RKO (cell line): ENCODE data around the gene DCAF8L2.
"Not testable (repeated sequence)": the region's sequence is repeated elsewhere in the genome, so short reads cannot be mapped to it uniquely, and the experiment has no call there.

ENCODE experiments used
- DNase-seq: peaks from one replicate; pipeline ENCODE4 v3.0.0-alpha.2; 2016; ENCODE audit warnings: low spot score

The DCAF8L2 gene

GRCh38 chrX:27679281-27679680, 89.1 kb downstream of the DCAF8L2 start:
- DNase-seq = no peak

GRCh38 chrX:27680726-27681125, 90.6 kb downstream of the DCAF8L2 start:
- no peak for DNase-seq

GRCh38 chrX:27683566-27684208, 93.5 kb downstream of the DCAF8L2 start:
- peak; percentile 32 for DNase-seq

GRCh38 chrX:27694667-27695066, 104.5 kb downstream of the DCAF8L2 start:
- no peak for DNase-seq

GRCh38 chrX:27706526-27706925, 116.4 kb downstream of the DCAF8L2 start:
- DNase-seq = no peak

- no peak for DNase-seq
Measured at GRCh38 chrX:27715610-27716009, 125.5 kb downstream of the DCAF8L2 start.

GRCh38 chrX:27728291-27728690, 138.1 kb downstream of the DCAF8L2 start:
- peak; percentile 5 for DNase-seq

- DNase-seq = no peak
Measured at GRCh38 chrX:27731962-27732361, 141.8 kb downstream of the DCAF8L2 start.

GRCh38 chrX:27735914-27736313, 145.8 kb downstream of the DCAF8L2 start:
- no peak for DNase-seq

GRCh38 chrX:27740933-27741332, 150.8 kb downstream of the DCAF8L2 start:
- DNase-seq = no peak

GRCh38 chrX:27743521-27743920, 153.4 kb downstream of the DCAF8L2 start:
- not testable (repeated sequence) for DNase-seq

- DNase-seq = no peak
Measured at GRCh38 chrX:27746516-27746915, 156.4 kb downstream of the DCAF8L2 start.

- not testable (repeated sequence) for DNase-seq
Measured at GRCh38 chrX:27750298-27750697, 160.2 kb downstream of the DCAF8L2 start.

GRCh38 chrX:27751976-27752375, 161.8 kb downstream of the DCAF8L2 start:
- DNase-seq = no peak

- no peak for DNase-seq
Measured at GRCh38 chrX:27765718-27766117, 175.6 kb downstream of the DCAF8L2 start.

- DNase-seq = no peak
Measured at GRCh38 chrX:27767387-27767786, 177.2 kb downstream of the DCAF8L2 start.

GRCh38 chrX:27775984-27776383, 185.8 kb downstream of the DCAF8L2 start:
- DNase-seq = no peak

- DNase-seq = no peak
Measured at GRCh38 chrX:27796640-27797257, 206.6 kb downstream of the DCAF8L2 start.

- no peak for DNase-seq
Measured at GRCh38 chrX:27797575-27797974, 207.4 kb downstream of the DCAF8L2 start.
